Measurements from ENCODE around the gene TRAPPC8. TPM values are rescaled to one million over a fixed set of nuclear protein-coding genes. Genes with fewer than 3 reads are reported as not detected.
"Not testable (repeated sequence)": the region's sequence is repeated elsewhere in the genome, so short reads cannot be mapped to it uniquely, and the experiment has no call there.

The TRAPPC8 gene
- total RNA-seq, 2 donors from 2014 or later, result 34.1 to 46.3 TPM

DNA sequence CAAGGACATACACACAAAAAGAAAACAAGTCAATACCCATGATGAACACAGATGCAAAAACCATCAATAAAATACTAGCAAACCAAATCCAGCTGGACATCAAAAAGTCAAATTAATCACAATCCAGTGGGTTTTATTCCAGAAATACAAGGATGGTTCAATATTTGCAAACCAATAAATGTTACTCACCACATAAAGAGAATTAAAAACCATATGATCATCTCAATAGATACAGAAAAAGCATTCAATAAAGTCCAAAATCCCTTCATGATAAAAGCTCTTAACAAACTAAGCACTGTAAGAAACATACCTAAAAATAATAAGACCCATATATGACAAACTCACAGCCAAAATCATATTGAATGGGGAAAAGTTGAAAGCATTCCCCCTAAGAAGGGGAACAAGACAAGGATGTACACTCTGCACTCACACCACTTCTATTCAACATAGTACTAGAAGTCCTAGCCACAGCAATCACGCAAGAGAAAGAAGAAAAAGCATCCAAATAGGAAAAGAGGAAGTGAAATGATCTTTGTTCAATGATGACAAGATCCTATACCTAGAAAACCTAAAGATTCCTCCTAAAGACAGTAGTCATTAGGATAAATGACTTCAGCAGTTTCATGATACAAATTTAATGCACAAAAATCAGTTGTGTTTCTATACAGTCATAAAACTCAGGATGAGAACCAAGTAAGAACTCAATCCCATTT lies 62.6 kb downstream of the TRAPPC8 start:
- no peak for DNase-seq (ENCODE audit: low spot score)
- intact Hi-C loops (cut with DNase I), result no loop called here

DNA sequence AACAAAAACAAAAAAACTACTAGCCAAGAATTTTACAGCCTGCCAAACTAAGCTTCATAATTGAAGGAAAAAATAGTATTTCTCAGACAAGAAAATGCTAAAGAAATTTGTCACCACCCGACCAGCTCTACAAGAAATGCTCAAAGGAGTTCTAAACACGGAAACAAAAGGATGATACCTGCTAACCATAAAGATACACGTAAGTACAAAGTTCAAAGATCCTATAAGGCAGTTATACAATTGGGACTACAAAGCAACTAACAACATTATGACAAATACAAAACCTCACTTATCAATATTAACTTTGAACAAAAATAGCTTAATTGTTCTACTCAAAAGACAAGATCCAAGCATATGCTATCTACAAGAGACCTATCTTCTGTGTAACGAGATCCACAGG lies 64.6 kb downstream of the TRAPPC8 start:
- intact Hi-C loops (cut with DNase I), result no loop called here
- no peak for DNase-seq (ENCODE audit: low spot score)

DNA sequence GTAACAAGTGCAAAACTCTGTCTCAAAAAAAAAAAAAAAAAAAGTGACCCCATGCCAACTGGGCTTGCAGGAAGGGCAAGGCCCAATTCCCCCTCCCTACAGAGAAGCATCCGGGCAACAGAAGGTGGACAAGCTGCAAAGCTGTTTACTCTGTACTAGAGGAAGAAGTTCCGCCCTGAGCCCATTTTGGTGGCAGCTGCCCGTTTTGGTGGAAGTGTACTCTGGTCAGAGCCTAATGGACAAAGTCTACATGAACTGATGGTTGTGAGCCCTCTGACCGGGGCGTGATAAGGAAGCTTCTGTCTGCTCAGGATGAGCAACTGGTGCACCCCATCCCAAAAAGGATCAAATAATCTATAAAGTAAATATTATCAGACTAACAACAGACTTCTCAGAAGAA lies 65.0 kb downstream of the TRAPPC8 start:
- intact Hi-C loops (cut with DNase I), result no loop called here
- no peak for DNase-seq (ENCODE audit: low spot score)

DNA sequence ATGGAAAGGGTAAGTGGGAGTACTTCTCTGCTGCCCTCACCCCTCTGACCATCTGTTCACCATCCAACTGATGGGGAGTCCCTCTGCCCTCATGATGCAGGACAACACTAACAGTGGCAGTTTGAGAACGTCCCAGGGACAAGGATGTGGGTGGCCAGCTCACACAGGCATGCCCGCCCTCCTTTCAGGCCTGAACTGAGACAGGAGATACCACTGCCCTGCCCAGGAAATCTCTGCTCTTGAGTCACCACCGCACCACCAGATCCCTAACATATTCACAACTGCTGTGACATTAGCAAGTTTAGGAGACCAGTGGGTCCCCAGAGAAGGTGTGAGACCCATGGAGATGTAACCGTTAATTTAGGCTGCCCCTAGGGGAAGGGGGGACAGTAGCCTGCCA lies 66.2 kb downstream of the TRAPPC8 start:
- intact Hi-C loops (cut with DNase I), result no loop called here

DNA sequence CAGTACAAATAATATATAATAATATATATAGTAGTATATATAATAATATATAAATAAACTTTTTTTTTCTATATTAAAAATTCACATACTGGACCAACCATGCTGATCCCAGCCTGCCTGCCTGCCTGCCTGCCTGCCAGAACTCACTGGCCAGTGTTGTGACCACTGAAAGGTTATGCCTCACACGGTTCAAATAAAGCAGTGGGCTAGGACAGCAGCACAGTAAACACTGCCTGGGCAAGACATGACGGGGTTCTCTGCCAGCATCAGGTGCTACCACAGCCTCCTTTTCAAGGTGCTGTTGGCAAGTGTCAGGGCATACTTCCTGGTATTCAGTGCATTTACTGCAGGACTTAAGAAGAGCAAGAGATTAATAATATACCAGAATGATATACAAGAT lies 67.6 kb downstream of the TRAPPC8 start:
- intact Hi-C loops (cut with DNase I), result no loop called here
- no peak for DNase-seq (ENCODE audit: low spot score)

More for the DNA sequence above, 66.2 kb downstream of the TRAPPC8 start:
- no peak for DNase-seq (ENCODE audit: low spot score)

DNA sequence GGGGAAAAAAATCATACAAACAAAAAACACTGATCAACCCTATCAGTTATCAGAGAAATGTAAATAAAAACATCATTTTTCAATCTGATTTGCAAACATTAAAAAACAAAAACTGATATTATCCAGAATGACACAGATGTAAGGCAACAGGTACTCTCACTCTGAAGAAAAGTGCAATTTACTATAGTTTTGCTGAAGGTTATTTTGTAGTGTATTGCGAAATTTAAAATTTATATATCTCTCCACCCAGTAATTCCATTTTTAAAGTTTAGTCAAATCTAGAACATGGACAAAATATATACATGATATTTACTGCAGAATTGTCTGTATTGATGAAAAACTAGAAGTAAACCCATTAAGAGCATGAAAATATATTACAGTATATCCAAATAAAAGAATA lies 79.8 kb downstream of the TRAPPC8 start:
- no peak for DNase-seq (ENCODE audit: low spot score)
- intact Hi-C loops (cut with DNase I), result no loop called here

- intact Hi-C loops (cut with DNase I), result no loop called here
- DNase-seq (ENCODE audit: low spot score), result no peak
These were observed 82.4 kb downstream of the TRAPPC8 start for GRCh38 chr18:31860488-31860887.

DNA sequence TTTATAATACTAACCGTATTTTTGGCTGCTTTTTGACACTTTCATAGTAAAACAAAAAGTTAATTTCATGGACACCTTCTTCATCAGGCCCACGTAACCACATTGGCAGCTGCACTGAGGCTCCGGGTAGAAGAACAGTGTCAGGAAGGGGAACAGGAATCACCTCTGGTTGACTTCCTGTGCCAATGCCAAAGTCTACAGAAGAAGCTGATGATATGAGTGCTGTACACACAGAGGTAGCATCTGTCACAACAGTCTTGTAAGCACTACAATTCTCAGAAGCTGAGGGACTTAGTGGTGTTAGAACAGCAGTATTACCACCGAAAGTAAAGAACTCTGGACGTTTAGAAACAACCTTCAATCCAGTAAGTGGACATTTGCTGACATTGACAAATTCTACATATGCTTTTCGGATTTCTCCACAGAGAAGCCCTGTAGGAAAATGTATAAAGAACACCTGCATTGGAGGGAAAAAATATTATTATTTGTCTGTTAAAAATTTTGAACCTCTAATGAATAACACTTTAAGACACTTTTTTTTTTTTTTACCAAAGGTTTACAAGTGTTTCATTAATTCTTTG lies 85.3 kb downstream of the TRAPPC8 start:
- no peak for DNase-seq (ENCODE audit: low spot score)
- intact Hi-C loops (cut with DNase I), result no loop called here

DNA sequence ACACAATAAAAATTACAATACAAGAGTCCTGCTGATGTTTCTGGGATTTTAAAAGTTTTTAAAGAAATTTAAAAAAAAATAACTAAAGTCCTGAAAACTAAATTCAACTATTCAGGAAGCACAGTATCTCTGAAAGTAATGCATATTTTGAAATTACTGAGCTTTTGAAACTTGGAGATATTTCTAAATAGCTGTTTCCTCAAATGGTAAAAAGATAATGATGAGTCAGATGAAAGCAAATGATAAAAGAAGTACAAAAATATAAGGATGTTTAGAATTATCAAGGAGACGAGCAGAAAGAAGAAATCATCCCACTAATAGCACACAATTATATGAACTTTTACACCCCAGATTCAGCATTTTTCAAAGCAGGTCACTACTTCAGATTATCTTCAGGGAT lies 92.1 kb downstream of the TRAPPC8 start:
- no peak for DNase-seq (ENCODE audit: low spot score)
- intact Hi-C loops (cut with DNase I), result no loop called here

GRCh38 chr18:31840499-31840898 lies 102.4 kb downstream of the TRAPPC8 start:
- intact Hi-C loops (cut with DNase I), result no loop called here
- DNase-seq (ENCODE audit: low spot score), result no peak

DNA sequence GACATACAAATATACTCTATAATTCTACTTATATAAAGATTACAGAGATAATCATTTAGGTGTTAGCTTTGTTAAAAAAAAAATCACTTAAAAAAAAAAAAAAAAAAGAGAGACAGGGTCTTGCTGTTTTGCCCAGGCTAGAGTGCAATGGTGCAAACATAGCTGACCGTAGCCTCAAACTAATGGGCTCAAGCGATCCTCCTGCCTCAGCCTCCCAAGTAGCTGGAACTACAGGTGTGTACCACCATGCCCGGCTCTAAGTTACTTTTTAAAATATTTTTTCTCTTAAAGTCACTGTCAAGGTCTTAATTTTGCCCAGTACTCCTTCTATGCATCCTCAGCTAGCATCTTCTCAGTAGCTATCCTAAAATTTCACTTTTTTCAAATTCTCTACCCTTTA lies 105.0 kb downstream of the TRAPPC8 start:
- no peak for DNase-seq (ENCODE audit: low spot score)
- intact Hi-C loops (cut with DNase I), result no loop called here

DNA sequence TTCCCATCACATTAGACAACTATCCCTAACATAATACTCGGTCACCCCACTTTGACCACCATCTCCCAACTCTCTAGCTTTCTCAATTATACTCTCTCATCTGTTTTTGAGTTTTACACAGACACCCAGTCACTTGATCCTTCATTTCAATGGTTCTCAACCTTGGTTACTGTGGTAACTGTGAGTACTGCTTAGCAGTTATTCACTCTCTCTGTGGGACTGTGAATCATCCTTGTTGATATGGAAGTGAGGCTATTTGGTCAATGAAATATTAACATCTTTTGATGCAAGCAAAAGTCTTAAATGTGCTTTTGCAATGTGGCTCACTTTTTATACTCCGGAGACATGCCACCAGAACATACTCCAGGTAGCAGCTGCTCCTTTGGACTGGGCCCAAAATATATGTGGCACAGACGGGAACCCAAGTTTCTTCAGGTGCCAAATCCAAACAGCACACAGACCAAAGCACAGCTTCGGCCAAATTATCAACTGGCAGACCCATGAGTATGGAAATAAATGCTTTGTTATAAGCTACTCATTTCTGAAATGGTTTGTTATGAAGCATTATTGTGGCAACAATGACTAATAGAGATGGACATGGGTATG lies 107.3 kb downstream of the TRAPPC8 start:
- intact Hi-C loops (cut with DNase I), result no loop called here
- no peak for DNase-seq (ENCODE audit: low spot score)

DNA sequence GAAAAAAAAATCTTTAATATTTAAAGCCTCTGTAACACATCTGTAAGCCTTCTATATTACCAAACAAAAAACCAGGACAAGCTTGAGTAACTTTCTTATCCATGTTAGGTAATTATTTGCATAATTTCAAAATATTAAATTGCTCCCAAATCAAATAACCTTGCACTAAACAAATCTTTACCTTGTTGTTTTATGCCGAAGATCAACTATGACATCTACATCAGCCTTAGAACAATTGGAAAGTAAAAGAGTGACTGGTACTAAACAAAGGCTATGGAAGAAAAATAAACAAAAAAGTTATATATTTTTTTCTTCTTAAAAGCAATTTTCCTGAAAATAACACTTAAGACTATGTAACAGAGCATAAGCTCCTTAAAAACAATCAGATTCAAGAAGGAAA lies 111.0 kb downstream of the TRAPPC8 start:
- DNase-seq (ENCODE audit: low spot score), result no peak
- intact Hi-C loops (cut with DNase I), result loop anchor here in 1 of 2 donors (5.0 kb wide), 1 partner anchor 260 kb away; the partner anchor contains the start of gene RNF138

DNA sequence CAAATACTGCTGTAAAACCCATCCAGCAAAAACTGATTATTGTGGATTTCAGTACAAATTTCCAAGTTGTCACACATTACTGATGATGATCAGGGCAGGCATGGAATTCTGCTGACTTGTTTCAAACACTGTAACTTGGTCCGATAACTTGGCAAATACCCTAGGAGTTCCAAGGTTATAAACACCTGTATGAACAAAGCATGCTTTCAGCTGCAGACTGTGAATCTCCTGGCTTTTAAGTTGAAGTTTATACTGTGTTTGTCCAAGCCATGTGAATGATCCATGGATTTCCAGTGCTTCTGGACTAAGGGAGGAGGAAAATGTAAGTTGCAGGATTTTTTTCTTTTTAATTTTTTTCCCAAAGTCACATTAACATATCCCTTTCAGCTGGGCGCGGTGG lies 112.2 kb downstream of the TRAPPC8 start:
- intact Hi-C loops (cut with DNase I), result loop anchor here in 1 of 2 donors (5.0 kb wide), 1 partner anchor 262 kb away; the partner anchor contains the start of gene RNF138
- no peak for DNase-seq (ENCODE audit: low spot score)

- intact Hi-C loops (cut with DNase I), result no loop called here
- DNase-seq (ENCODE audit: low spot score), result no peak
These were observed 114.3 kb downstream of the TRAPPC8 start for GRCh38 chr18:31828613-31829012.

GRCh38 chr18:31826673-31827325 lies 116.1 kb downstream of the TRAPPC8 start:
- DNase-seq (ENCODE audit: low spot score), result not testable (repeated sequence)

DNA sequence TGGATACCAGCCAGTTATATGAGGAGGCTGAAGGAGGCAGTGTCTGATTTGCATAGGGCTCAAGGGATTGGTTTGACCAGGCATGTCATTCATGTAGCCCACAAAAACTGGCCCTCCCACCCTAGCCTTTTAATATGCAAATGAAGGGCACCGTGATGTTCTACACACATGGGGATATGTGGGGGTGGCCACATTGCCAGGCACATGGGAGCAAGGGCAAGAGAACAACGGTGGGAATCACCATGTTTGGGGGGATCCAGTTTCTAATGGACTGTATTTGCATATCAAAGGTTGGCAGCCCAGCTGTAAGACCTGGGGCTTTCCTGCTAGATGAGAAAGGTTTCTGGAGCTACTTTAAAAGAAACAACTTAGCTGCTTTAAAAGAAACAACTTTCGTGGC lies 117.2 kb downstream of the TRAPPC8 start:
- intact Hi-C loops (cut with DNase I), result no loop called here
- DNase-seq (ENCODE audit: low spot score), result no peak

More at GRCh38 chr18:31826673-31827325, 116.1 kb downstream of the TRAPPC8 start:
- intact Hi-C loops (cut with DNase I), result not testable (repeated sequence)

DNA sequence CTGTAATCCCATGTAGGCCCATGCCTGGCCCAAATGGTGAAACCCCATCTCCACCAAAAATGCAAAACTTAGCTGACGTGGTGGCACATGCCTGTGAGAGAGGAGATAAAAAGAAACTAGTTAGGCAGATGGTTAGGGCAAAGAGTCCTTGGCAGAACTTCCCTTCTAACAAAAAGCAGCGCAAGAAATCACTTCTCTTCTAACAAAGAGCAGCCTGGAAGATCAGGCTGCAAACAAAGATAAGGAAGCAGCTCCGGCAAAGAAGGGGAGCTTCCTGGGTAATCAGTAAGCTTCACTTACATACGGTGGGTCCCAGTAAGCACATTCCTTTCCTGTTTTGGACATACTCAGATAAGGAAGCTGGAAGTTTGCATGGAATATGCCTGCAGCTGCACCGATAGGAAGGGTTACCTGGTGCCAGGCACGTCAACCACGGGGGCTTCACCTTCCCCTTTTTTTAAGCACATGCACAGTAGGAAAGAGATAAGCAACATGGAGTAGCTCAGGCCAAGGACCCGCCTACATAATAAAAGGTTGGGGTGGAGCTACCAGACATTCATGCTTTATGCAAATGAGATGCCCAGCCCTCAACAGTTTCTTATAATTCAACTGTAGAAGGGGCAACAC lies 121.3 kb downstream of the TRAPPC8 start:
- intact Hi-C loops (cut with DNase I), result no loop called here
- no peak for DNase-seq (ENCODE audit: low spot score)

- intact Hi-C loops (cut with DNase I), result loop anchor here in 1 of 2 donors (10.0 kb wide), 1 partner anchor 265 kb away; no protein-coding TSS in a partner anchor
- no peak for DNase-seq (ENCODE audit: low spot score)
These were observed 123.1 kb downstream of the TRAPPC8 start for GRCh38 chr18:31819925-31820229.

All from posterior vena cava (tissue), 2 donors.